Activated T-cell treated with anti-CD3 and anti-CD28 coated beads, Interleukin-2, amount 50 U/mL, for 24 hours (primary cell): ENCODE data around the gene CDH4.

Experiments
- DNase-seq: peaks from one replicate; pipeline ENCODE4 v3.0.0-alpha.2; 2020
- H3K27ac Mint-ChIP-seq: 2 replicates; pipeline ENCODE4 v1.8.0; 2020; ENCODE audit warnings: mild to moderate bottlenecking, mixed read lengths
- H3K27me3 Mint-ChIP-seq: 2 replicates; pipeline ENCODE4 v1.8.0; 2020; ENCODE audit warnings: mixed read lengths
- H3K36me3 Mint-ChIP-seq: 2 replicates; pipeline ENCODE4 v1.8.0; 2020; ENCODE audit warnings: low read depth, mixed read lengths
- H3K4me1 Mint-ChIP-seq: 2 replicates; pipeline ENCODE4 v1.8.0; 2020; ENCODE audit warnings: low read depth, mixed read lengths
- H3K4me3 Mint-ChIP-seq: 2 replicates; pipeline ENCODE4 v1.8.0; 2020; ENCODE audit warnings: mild to moderate bottlenecking, moderate library complexity, mixed read lengths
- H3K9me3 Mint-ChIP-seq: 2 replicates; pipeline ENCODE4 v1.8.0; 2020; ENCODE audit warnings: mixed read lengths

Gene CDH4

DNA sequence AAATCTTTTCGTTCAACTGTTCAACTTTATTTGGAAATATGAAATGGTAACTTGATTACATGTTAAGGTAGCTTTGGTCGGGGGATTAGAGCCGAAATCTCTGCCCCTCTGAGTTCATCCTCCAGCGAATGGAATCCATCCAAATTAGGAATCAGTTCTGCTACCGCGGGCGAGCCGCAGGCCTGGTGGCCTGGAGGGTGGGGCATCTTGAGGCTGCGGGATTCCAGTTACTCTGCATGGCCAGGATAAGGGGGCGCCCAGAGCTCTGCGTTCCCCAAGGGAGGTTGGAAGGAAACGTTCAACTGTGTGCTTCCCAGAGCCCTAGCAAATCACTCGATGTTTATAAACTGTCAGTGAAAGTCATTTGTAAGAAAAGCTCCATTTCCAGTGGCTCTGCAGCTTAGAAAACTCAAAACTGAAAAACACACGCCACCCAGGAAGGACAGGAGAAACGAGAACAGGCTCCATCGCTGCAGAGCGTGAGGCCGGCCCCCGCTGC lies 551.4 kb downstream of the CDH4 start:
- H3K4me3 Mint-ChIP-seq = no peak overlapping the region

DNA sequence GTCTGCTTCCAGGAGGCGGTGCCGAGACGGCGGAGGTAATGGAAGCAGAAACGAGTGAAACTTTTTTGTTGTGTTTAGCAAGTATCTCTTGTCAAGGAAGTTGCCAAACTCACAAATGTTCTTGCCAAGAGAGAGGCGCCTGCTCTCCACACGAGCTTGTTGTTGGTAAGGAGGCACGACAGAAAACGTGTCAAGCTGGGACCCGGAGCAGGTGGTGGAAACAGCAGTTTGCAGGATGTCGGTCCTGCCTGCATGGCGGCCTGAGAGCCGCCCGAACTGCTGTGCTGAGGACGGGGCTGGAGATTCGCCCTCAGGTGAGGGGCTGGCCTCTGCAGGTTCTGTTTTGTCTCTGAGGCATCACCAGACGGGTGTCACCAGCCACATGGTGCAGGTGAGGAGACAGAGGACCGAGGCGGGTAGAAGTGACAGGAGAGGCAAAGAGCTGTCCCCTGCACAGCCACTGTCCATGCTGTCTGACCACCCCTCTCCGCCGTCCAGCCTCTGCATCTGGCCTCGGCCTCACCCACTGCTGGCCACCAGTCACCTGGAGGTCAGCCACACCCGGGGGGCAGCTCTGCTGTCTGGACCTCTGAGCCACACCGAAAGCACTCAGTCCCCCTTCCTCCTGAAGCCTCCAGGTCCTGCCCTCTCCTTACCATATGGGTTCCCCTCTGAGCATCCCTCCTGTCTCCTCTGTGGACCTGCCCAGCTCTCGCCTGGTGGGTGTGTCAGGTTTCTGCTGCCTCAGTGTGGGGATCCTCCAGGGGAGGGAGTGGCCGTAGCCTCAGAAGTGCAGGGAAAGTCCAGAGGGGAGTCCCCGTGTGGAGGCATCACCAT lies 552.1 kb downstream of the CDH4 start:
- no peak overlapping the region for H3K27ac Mint-ChIP-seq
- no peak for DNase-seq

More for the DNA sequence above, 551.4 kb downstream of the CDH4 start:
- peaks cover 18% of the 10 kb centered on the region for H3K27me3 Mint-ChIP-seq
- peaks cover 5% of the 10 kb centered on the region for H3K4me1 Mint-ChIP-seq
- no peak for DNase-seq
- no peaks in the 10 kb centered on the region for H3K9me3 Mint-ChIP-seq
- H3K27ac Mint-ChIP-seq = no peak overlapping the region
- no peaks in the 10 kb centered on the region for H3K36me3 Mint-ChIP-seq

DNA sequence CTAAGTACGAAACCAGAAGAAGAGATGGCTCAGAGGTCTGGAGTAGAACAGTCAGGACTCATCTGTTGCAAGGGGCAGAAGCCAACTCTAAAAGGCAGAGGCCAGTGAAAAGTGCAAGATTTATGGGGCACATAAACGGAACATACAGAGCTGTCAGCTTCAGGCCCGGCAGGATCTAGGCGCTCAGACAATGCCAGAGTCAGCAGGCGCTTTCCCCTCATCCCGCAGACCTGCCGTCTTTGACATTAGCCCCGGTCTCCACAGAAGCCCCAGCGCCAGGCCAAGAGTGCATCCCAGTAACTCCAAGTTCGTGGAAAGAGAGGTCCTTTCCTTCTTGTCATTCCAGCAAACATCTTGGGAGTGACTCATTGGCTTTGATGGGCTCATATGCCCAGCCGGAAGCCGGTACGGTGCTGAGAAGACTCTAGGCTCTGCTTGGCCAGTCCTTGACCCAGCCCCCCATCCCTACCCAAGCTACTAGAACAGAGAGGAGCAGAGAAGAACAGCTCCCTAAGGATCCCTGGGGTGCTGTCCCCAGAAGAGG lies 552.8 kb downstream of the CDH4 start:
- Mint-ChIP-seq H3K27me3 (peaks cover 18% of the 10 kb centered on the region), H3K36me3 (no peaks in the 10 kb centered on the region), H3K4me1 (peaks cover 5% of the 10 kb centered on the region), H3K4me3 (no peak overlapping the region), H3K27ac (no peak overlapping the region), H3K9me3 (no peaks in the 10 kb centered on the region)
- DNase-seq = no peak

More for the DNA sequence above, 552.1 kb downstream of the CDH4 start:
- Mint-ChIP-seq H3K4me1 (peaks cover 5% of the 10 kb centered on the region), H3K36me3 (no peaks in the 10 kb centered on the region), H3K4me3 (no peak overlapping the region), H3K27me3 (peaks cover 18% of the 10 kb centered on the region), H3K9me3 (no peaks in the 10 kb centered on the region)

DNA sequence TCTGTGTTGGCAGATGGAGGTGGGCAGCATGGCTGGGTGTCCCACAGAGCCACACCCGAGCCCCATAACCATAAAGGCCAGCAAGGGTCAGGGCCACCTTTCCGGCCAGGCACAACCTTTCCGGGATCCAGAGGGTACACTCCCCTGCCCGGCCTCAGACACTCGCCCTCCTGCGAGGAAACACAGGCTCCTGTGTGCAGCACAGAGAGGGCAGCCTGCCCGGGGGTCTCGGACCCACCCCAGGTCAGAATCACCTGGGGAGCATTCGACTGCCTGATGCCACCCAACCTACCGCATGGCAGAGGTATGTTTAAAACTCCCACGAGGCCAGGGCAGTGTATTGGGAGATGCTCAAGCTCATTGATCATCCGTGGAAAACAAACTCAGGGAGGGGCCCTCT lies 553.3 kb downstream of the CDH4 start:
- DNase-seq = no peak
- no peaks in the 10 kb centered on the region for H3K36me3 Mint-ChIP-seq
- H3K9me3 Mint-ChIP-seq = no peaks in the 10 kb centered on the region
- peaks cover 18% of the 10 kb centered on the region for H3K27me3 Mint-ChIP-seq
- H3K27ac Mint-ChIP-seq = no peak overlapping the region
- no peak overlapping the region for H3K4me3 Mint-ChIP-seq
- H3K4me1 Mint-ChIP-seq = peaks cover 5% of the 10 kb centered on the region

DNA sequence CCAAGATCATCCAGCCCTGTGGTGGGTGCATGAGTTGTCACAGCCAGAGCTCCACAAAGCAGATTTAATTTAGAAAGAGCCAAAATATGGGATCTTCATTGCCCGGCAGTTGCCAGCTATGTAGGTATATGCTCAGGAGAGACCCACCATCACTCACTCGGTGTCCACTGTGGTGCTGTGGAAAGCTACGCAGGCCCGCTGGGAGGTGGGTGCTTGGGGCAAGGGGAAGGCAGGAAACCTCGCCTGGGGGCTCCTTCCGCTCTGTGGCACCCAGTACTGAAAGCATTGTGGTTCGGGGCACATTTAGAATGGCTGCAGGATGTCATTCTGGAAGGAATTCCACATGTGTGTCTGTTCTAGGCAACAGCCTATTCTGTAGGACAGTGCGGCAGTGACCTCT lies 553.7 kb downstream of the CDH4 start:
- peaks cover 5% of the 10 kb centered on the region for H3K4me1 Mint-ChIP-seq

DNA sequence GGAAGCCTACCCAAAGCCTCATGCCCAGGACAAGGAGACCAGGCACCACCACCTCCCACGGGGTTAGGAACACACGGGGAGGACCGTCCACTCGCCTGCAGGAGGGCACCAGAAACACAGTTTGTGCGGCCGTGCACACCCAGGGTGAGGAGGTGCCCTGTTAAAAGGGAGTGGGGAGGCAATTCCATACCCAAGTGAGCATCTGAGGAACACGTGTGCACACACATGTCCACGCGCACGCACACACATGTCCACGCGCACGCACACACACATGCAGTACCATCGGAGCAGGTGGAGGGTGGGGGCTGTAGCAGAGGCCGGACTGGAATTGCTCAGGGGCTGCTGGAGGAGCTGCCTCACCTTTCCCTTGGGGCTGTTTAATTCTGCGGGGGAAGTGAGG lies 554.3 kb downstream of the CDH4 start:
- H3K9me3 Mint-ChIP-seq = no peaks in the 10 kb centered on the region
- H3K4me1 Mint-ChIP-seq = peaks cover 5% of the 10 kb centered on the region
- no peak for DNase-seq
- no peak overlapping the region for H3K4me3 Mint-ChIP-seq
- H3K27ac Mint-ChIP-seq = no peak overlapping the region
- H3K27me3 Mint-ChIP-seq = peaks cover 18% of the 10 kb centered on the region
- no peaks in the 10 kb centered on the region for H3K36me3 Mint-ChIP-seq

More for the DNA sequence above, 553.7 kb downstream of the CDH4 start:
- no peaks in the 10 kb centered on the region for H3K9me3 Mint-ChIP-seq
- peaks cover 18% of the 10 kb centered on the region for H3K27me3 Mint-ChIP-seq
- H3K4me3 Mint-ChIP-seq = no peak overlapping the region
- H3K27ac Mint-ChIP-seq = no peak overlapping the region
- DNase-seq = no peak
- no peaks in the 10 kb centered on the region for H3K36me3 Mint-ChIP-seq

DNA sequence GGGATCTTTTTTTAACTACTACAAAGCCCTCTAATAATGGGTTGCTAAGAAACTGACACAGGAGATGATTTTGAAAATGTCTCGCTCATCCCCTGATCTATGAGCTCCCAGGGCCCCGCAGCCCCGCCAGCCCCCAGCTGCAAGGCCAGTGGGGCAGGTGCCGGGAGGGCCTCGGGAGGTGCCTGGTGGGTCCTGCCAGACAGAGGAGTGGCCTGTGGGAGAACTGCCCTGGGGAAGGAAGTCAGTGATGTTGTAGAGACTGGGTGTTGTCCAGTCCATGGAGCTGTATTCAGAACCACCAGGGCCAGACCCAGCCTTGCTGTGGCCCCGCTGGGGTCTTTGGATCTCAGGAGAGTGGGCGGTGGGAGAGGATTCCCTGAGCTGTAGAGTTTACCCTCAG lies 554.9 kb downstream of the CDH4 start:
- no peak overlapping the region for H3K27ac Mint-ChIP-seq
- H3K27me3 Mint-ChIP-seq = peaks cover 13% of the 10 kb centered on the region
- H3K9me3 Mint-ChIP-seq = no peaks in the 10 kb centered on the region
- no peak for DNase-seq
- H3K4me1 Mint-ChIP-seq = peaks cover 5% of the 10 kb centered on the region
- no peak overlapping the region for H3K4me3 Mint-ChIP-seq
- H3K36me3 Mint-ChIP-seq = no peaks in the 10 kb centered on the region

DNA sequence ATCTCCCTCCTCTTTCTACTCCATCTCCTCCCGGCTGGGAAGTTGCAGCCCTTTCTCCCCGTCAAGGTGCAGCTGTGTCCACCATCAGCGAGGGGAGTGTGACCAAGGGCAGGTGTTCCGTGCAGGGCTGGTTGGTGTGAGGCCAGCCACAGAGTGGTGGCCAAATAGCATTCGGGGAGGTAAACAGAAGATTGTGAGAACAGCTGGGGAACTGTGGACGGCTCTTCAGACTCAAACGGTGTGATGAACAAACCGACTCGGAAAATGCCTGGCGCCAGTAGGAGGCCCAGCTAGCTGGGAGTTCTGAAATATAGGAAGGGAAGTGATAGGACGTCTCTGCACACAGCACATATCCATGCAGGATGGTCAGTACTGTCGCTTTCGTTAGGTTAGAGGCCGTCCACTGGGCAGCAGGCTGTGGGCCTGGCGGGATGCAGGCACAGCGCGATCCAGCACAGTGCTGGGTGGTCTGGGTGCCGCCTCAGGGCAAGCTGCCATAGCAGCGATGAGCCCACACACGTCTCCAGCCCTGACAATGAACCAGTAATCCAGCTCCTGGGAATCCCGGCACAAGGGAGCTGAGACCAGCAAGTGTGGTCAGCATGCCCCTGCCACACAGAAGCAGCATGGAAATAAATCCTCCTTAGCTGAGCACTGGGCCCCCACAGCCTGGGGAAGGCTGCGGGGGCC lies 555.6 kb downstream of the CDH4 start:
- H3K27ac Mint-ChIP-seq = no peak overlapping the region
- DNase-seq = no peak
- no peak overlapping the region for H3K4me3 Mint-ChIP-seq
- H3K36me3 Mint-ChIP-seq = no peaks in the 10 kb centered on the region
- peaks cover 5% of the 10 kb centered on the region for H3K4me1 Mint-ChIP-seq
- no peaks in the 10 kb centered on the region for H3K9me3 Mint-ChIP-seq
- H3K27me3 Mint-ChIP-seq = peaks cover 12% of the 10 kb centered on the region

DNA sequence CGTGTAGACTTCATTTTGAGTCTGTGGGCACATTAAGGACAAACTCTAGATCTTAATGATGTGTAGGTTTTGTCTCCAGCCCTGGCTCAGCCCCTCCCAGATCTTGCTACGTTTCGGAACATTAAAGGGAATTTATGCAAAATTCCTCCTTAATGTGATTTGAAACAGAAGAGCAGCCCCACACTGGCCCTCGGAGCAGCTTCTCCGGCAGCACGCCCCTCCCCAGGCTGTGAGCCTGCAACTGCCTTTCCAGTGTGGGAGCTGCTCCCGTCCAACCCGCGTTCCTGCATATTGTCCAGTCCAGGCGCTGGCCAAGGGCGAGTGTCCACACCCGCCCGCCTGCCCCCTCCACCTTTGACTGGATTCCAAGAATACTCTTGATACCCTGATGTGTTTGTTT lies 556.4 kb downstream of the CDH4 start:
- Mint-ChIP-seq H3K4me3 (no peak overlapping the region), H3K4me1 (peaks cover 3% of the 10 kb centered on the region), H3K36me3 (no peaks in the 10 kb centered on the region), H3K9me3 (no peaks in the 10 kb centered on the region), H3K27me3 (peaks cover 8% of the 10 kb centered on the region), H3K27ac (no peak overlapping the region)
- no peak for DNase-seq

DNA sequence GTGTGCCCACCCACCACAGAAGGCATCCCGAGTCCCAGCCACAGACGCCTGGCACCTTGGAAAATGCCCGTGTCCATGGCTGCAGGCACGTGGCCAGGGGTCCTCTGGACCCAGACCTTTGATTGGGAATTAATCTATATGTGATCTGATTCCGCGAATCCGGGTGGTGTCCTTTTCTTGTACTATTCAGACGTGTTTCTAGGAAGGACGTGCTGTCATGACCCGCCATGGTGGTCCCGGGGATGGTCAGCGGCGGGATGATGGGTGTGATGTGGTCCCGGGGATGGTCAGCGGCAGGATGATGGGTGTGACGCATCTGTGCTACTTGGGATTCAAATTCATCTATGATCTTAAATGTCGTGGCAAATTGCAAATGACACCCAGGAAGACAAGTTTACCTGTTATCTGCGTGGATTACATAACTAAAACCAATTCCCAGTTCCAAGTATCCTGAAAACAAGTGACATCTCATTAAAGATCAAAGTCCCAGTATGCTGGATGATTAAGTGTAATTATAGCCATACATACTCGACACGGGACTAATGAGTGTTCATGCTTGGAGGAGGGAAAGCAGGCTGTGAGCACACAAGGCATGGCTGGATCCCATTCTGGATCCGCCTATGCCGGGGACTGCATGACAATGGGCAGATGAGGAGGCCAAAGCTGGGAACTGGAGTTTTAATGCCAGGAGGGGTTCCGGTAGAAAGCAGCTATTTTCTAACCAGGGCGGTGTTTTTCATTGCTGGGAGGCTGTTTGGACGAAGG lies 557.1 kb downstream of the CDH4 start:
- H3K27ac Mint-ChIP-seq = no peak overlapping the region
- no peak overlapping the region for H3K4me3 Mint-ChIP-seq
- H3K36me3 Mint-ChIP-seq = no peaks in the 10 kb centered on the region
- H3K4me1 Mint-ChIP-seq = no peaks in the 10 kb centered on the region
- H3K9me3 Mint-ChIP-seq = no peaks in the 10 kb centered on the region
- no peak for DNase-seq
- peaks cover 6% of the 10 kb centered on the region for H3K27me3 Mint-ChIP-seq

DNA sequence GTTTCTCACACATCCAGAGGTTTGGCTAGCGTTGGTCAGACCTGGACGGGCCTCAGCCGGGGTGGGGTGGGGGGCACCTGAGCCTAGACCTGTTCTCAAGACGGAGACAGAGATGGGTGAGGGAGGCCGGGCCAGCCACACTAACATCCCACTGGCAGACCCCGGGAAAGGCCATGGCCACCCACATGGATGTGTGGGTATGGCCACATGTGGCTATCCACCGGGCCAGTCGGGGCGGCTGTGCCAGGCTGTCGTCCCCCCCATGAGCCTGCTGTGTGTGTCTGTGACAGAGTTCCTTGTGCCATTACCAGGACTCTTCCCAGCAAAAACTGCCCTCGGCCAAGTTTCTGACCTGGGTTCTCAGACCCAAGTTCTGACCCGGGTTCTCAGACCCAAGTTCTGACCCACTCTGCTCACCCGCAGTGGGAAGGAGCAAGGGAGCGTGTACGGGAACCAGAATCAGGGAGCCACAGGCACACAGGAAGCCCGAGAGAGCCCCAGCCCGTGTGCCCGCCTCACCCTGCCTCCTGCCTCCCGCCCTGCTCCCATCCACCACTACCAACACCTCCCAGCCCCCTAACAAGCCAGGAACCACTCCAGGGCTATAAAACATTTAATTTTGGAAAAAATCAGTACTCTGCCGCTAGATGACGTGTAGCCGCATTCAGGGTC lies 558.1 kb downstream of the CDH4 start:
- Mint-ChIP-seq H3K36me3 (no peaks in the 10 kb centered on the region), H3K9me3 (no peaks in the 10 kb centered on the region), H3K4me1 (no peaks in the 10 kb centered on the region), H3K27me3 (no peaks in the 10 kb centered on the region), H3K27ac (no peak overlapping the region), H3K4me3 (no peak overlapping the region)
- DNase-seq = no peak

DNA sequence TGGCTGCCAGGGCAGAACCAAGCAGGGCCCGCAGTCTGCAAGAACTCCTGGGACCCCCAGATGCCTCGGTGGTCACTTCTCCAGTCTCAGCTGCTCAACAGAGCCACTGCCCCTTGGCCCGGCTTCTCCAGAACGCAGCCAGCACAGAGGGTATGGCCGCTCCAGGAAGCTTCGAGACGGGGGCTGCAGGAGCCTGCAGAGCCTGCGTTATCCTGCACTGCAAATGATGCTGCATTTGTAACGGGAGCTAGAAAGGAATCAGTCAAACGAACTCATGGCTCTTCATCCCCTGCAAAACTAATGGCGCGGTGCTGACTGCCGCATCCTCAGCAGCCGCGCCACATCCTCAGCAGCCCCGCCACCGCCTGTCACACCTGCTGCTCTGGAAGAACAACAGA lies 558.7 kb downstream of the CDH4 start:
- Mint-ChIP-seq H3K36me3 (no peaks in the 10 kb centered on the region), H3K4me3 (no peak overlapping the region), H3K27me3 (no peaks in the 10 kb centered on the region), H3K4me1 (no peaks in the 10 kb centered on the region), H3K27ac (no peak overlapping the region), H3K9me3 (no peaks in the 10 kb centered on the region)
- no peak for DNase-seq

DNA sequence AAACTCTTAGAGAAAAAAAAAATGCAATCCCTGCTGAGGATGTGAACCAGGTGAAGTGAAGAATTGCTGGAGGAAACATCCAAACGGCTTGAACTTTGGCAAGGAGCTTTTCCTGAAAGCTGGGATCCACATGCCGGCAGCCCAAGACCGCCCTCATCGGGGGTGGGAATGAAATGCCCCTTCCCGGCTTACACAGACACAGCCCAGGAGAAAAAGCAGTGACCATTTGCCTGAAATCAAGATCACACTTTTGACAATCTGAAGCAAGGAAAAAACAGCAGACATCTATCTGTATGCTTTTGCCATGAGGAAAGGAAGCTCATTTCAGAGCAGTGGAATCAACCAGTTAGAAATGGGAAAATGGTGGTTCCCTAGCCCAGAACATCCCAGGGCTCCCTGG lies 559.1 kb downstream of the CDH4 start:
- no peaks in the 10 kb centered on the region for H3K27me3 Mint-ChIP-seq
- DNase-seq = no peak
- no peaks in the 10 kb centered on the region for H3K36me3 Mint-ChIP-seq
- no peaks in the 10 kb centered on the region for H3K9me3 Mint-ChIP-seq
- H3K27ac Mint-ChIP-seq = no peak overlapping the region
- no peaks in the 10 kb centered on the region for H3K4me1 Mint-ChIP-seq
- H3K4me3 Mint-ChIP-seq = no peak overlapping the region
